ENCODE measurements around the gene BCAT1.

DNA sequence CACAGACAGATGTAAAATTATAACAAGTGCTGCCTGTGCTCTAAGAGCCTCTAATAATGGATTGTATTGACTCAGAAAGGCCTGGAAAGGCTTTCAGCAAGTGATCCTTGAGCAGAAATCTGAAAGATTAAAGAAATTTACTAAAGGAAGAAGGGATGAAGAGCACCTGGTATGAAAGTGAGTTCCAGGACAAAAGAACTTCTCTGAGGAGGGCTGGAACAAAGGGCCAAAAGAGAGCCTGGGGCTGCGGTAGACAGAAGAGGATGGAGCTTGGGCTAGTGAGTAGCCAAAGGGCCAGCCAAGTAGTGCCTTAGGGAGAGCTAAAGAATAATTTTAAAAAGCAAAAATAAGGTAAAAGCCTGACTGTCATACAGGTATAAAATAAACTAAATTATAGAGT lies 44.0 kb downstream of the BCAT1 start:
- TF ChIP-seq, protein P1, sequence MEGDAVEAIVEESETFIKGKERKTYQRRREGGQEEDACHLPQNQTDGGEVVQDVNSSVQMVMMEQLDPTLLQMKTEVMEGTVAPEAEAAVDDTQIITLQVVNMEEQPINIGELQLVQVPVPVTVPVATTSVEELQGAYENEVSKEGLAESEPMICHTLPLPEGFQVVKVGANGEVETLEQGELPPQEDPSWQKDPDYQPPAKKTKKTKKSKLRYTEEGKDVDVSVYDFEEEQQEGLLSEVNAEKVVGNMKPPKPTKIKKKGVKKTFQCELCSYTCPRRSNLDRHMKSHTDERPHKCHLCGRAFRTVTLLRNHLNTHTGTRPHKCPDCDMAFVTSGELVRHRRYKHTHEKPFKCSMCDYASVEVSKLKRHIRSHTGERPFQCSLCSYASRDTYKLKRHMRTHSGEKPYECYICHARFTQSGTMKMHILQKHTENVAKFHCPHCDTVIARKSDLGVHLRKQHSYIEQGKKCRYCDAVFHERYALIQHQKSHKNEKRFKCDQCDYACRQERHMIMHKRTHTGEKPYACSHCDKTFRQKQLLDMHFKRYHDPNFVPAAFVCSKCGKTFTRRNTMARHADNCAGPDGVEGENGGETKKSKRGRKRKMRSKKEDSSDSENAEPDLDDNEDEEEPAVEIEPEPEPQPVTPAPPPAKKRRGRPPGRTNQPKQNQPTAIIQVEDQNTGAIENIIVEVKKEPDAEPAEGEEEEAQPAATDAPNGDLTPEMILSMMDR (conservative IDR thresholded peaks at IDR 0.05) = no peak
- no peak for TF ChIP-seq ZFX (IDR thresholded peaks at IDR 0.05)
